HG03378 (cell line): ENCODE data around the gene UBL5.

Experiments
- ATAC-seq: cut with Tn5 transposase; IDR thresholded peaks from one replicate; pipeline ENCODE4 v1.9.1; 2021; ENCODE audit warnings: mild to moderate bottlenecking, moderate library complexity; ENCODE audit not compliant: unreplicated experiment

Gene UBL5

DNA sequence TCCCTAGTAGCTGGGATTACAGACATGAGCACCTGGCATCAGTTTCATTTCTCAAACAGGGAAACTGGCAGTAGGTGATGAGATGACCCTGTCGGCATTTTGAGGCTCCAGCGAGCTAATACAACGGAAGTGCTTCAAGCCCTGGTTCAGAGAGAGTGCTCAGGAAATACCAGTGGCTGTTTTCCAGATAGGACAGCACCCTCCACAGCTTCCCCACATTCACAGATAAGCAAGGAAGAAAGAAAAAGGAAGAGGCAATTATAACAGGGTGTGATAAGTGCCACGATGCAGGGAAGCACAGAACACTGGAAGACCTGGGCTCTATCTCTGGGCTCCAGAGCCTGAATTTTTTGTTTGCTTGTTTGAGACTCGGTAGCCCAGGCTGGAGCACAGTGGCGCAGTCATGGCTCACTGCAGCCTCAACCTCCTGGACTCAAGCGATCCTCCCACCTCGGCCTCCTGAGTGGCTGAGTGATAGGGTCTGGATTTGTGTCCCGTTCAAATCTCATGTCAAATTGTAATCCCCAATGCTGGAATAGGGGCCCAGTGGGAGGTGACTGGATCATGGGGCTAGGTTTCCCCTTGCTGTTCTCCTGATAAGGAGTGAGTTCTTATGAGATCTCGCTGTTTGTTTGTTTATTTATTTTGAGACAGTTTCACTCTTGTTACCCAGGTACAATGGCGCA, 50.9 kb downstream of the UBL5 start:
- no peak for ATAC-seq
